ENCODE data around the gene S100A1.

- TF ChIP-seq CTCF (IDR thresholded peaks at IDR 0.05; ENCODE audit: poor library complexity) (no peak), EZH2 (IDR thresholded peaks at IDR 0.05; ENCODE audit: borderline replicate concordance) (no peak)
These were observed 51.8 kb downstream of the S100A1 start for GRCh38 chr1:153680120-153680403.
